OCI-LY7 (cell line): Measurements from ENCODE around the gene ANKLE2.

Experiments used
- EZH2phosphoT487 ChIP-seq: fragments of 200-600 bp; sonication (generic); IDR thresholded peaks from 2 replicates; pipeline ENCODE4 v1.6.1; 2018; ENCODE audit warnings: low read depth, borderline replicate concordance, mild to moderate bottlenecking, mixed run types, antibody characterized with exemption, low read length, moderate library complexity, mixed read lengths
- TF ChIP-seq, protein P1 (sequence below): fragments of 200-600 bp; sonication (generic); conservative IDR thresholded peaks from 2 replicates; pipeline ENCODE4 v1.5.1; 2014; ENCODE audit warnings: mild to moderate bottlenecking, antibody characterized with exemption, low read length, moderate library complexity, mixed read lengths

DNA sequence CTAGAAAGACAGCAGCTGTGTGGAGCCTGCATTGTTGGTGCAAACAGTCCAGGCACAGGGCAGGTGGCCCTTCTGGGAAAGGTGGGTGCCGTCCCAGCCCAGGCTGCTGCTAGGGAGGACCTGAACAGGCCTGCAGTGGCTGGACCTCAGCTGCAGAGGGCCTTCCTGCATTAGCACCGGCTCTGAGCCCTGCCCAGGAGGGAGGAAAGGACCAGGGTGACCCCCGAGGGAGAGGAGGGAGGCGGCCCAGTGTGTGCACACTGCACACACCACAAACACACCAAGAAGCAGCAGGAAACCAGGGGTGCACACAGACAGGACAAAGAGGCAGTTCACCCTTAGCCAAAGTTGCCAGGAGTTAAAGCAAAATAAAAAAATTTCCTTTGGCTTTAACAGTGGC, 59.0 kb downstream of the ANKLE2 start:
- TF ChIP-seq EZH2phosphoT487, result no peak
- TF ChIP-seq, protein P1, sequence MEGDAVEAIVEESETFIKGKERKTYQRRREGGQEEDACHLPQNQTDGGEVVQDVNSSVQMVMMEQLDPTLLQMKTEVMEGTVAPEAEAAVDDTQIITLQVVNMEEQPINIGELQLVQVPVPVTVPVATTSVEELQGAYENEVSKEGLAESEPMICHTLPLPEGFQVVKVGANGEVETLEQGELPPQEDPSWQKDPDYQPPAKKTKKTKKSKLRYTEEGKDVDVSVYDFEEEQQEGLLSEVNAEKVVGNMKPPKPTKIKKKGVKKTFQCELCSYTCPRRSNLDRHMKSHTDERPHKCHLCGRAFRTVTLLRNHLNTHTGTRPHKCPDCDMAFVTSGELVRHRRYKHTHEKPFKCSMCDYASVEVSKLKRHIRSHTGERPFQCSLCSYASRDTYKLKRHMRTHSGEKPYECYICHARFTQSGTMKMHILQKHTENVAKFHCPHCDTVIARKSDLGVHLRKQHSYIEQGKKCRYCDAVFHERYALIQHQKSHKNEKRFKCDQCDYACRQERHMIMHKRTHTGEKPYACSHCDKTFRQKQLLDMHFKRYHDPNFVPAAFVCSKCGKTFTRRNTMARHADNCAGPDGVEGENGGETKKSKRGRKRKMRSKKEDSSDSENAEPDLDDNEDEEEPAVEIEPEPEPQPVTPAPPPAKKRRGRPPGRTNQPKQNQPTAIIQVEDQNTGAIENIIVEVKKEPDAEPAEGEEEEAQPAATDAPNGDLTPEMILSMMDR, result no peak
